Measurements from ENCODE around the gene SLC12A9. TPM values are rescaled to one million over a fixed set of nuclear protein-coding genes. Genes with fewer than 3 reads are reported as not detected.

The SLC12A9 gene
- total RNA-seq, 4 donors from 2014 or later: 15.2 to 27.9 (median 17.2) TPM

GRCh38 chr7:100914208-100914878 is 61.8 kb downstream of the SLC12A9 start:
- WGBS, 2 donors: 88 to 90% methylated on average over 15 of the region's 15 CpGs
- intact Hi-C loops (cut with DNase I): no loop called here
- no peak for TF ChIP-seq CTCF (IDR thresholded peaks at IDR 0.05)
- no peak for TF ChIP-seq POLR2A (IDR thresholded peaks at IDR 0.05)
- Histone ChIP-seq H3K4me1 (no peaks in the 10 kb centered on the region), H3K9me3 (no peaks in the 10 kb centered on the region), H3K4me3 (replicated peaks in 1 of 3) (no peak overlapping the region), H3K27me3 (no peaks in the 10 kb centered on the region), H3K36me3 (no peaks in the 10 kb centered on the region), H3K27ac (no peak overlapping the region)
- no peak for DNase-seq

GRCh38 chr7:100914879-100915447 is 62.5 kb downstream of the SLC12A9 start:
- TF ChIP-seq CTCF (IDR thresholded peaks at IDR 0.05) (no peak), POLR2A (IDR thresholded peaks at IDR 0.05) (no peak)
- Histone ChIP-seq H3K27ac (no peak overlapping the region), H3K9me3 (no peaks in the 10 kb centered on the region), H3K4me1 (no peaks in the 10 kb centered on the region), H3K4me3 (replicated peaks in 1 of 3) (no peak overlapping the region), H3K36me3 (no peaks in the 10 kb centered on the region), H3K27me3 (no peaks in the 10 kb centered on the region)
- intact Hi-C loops (cut with DNase I): no loop called here
- 78 to 80% methylated on average over 8 of the region's 8 CpGs for WGBS, 2 donors
- DNase-seq: no peak

Small RNA genes lying within 50 kb of the gene (microRNA-seq; reads per million reads assigned to microRNA genes)
- not detected for gene MIR6875

Small RNA genes lying within 50 kb of the gene (small RNA-seq; reads per million reads assigned to genes)
- gene RN7SL549P (not detected), gene RN7SL750P (not detected)

Other genes with a start within 250 kb of the SLC12A9 start
- 10 to 100 TPM in 3 of 4 donors, 1 to 10 TPM in 1; 9.1 to 22.7 (median 12.3) TPM for gene MOSPD3, start 240.2 kb upstream of the SLC12A9 start, total RNA-seq
- gene TFR2, start 211.2 kb upstream of the SLC12A9 start, total RNA-seq: under 1 TPM in 2 of 4 donors, not detected in 2; 0.22 to 0.27 TPM
- under 1 TPM in 1 of 4 donors, not detected in 3; 0.93 TPM for gene ACTL6B, start 196.3 kb upstream of the SLC12A9 start, total RNA-seq
- 100 to 1,000 TPM; 168 to 221 (median 186) TPM for gene GNB2, start 179.0 kb upstream of the SLC12A9 start, total RNA-seq
- gene GIGYF1, start 158.5 kb upstream of the SLC12A9 start, total RNA-seq: 10 to 100 TPM; 30.5 to 46.9 (median 35.3) TPM
- gene POP7, start 146.6 kb upstream of the SLC12A9 start, total RNA-seq: 10 to 100 TPM; 15.8 to 44.8 (median 21.0) TPM
- gene EPO, start 132.2 kb upstream of the SLC12A9 start, total RNA-seq: not detected
- under 1 TPM in 2 of 4 donors, not detected in 2; under 0.01 TPM for gene ZAN, start 119.1 kb upstream of the SLC12A9 start, total RNA-seq
- 10 to 100 TPM; 27.9 to 38.0 (median 35.1) TPM for gene EPHB4, start 25.2 kb upstream of the SLC12A9 start, total RNA-seq
- 100 to 1,000 TPM in 3 of 4 donors, 10 to 100 TPM in 1; 64.5 to 122 (median 109) TPM for gene TRIP6, start 14.7 kb downstream of the SLC12A9 start, total RNA-seq
- gene SRRT, start 22.4 kb downstream of the SLC12A9 start, total RNA-seq: 100 to 1,000 TPM in 1 of 4 donors, 10 to 100 TPM in 3; 62.5 to 109 (median 93.2) TPM
- 10 to 100 TPM in 1 of 4 donors, 1 to 10 TPM in 3; 7.4 to 10.4 (median 8.9) TPM for gene UFSP1, start 37.0 kb downstream of the SLC12A9 start, total RNA-seq
- 1 to 10 TPM; 1.0 to 4.8 (median 1.8) TPM for gene ACHE, start 43.2 kb downstream of the SLC12A9 start, total RNA-seq
- under 1 TPM; under 0.01 to 0.29 (median 0.22) TPM for gene MUC3A, start 96.8 kb downstream of the SLC12A9 start, total RNA-seq
- not detected for gene MUC12, start 116.9 kb downstream of the SLC12A9 start, total RNA-seq
- not detected for gene MUC17, start 167.4 kb downstream of the SLC12A9 start, total RNA-seq
- 10 to 100 TPM; 19.6 to 36.4 (median 28.5) TPM for gene TRIM56, start 232.8 kb downstream of the SLC12A9 start, total RNA-seq